A549 (cell line): ENCODE results near the gene SRPK2. TPM values are rescaled to one million over a fixed set of nuclear protein-coding genes. Genes with fewer than 3 reads are reported as not detected.

ENCODE experiments used
- ATAC-seq, 2 experiments: fragments of 200-7000 bp in 1 of 2; fragments of >200 bp in 1 of 2; cut with Nextera tagmentation in 1 of 2; cut with Tn5 transposase in 1 of 2; 3 replicates each; pipeline versions ENCODE4 v1.8.0 to v1.9.1; 2018 to 2020; ENCODE audit warnings: mild to moderate bottlenecking in 1 of 2, moderate library complexity in 1 of 2
- CTCF ChIA-PET: fragments of 300-600 bp; sonication (Branson Sonifier 250); formaldehyde crosslinking; extraction: SDS; loops from one replicate; lab custom pipeline; 2021; ENCODE audit warnings: antibody characterized with exemption, inconsistent platforms; lab: Yijun Ruan, JAX
- POLR2A ChIA-PET: fragments of 350-600 bp; formaldehyde crosslinking; extraction: SDS; loops from one replicate; lab custom pipeline; 2021; ENCODE audit warnings: antibody characterized with exemption, inconsistent platforms; lab: Yijun Ruan, JAX
- DNase-seq, 2 experiments: peaks; one replicate each; pipeline versions ENCODE4 v3.0.0 to v3.0.0-alpha.2; 2011 to 2016; ENCODE audit warnings: low read depth in 1 of 2, low spot score in 1 of 2
- FAIRE-seq: peaks from 2 replicates; lab custom pipeline; 2011; peaks lifted over from hg19 to GRCh38; lab: Jason Lieb, UNC
- H3K27ac ChIP-seq, 2 experiments: fragments of >200 bp; sonication (Bioruptor Twin); formaldehyde crosslinking; 3 replicates each; pipeline ENCODE4 v1.5.1; 2016 to 2017
- H3K4me1 ChIP-seq: fragments of >200 bp; sonication (Bioruptor Twin); formaldehyde crosslinking; 3 replicates; pipeline ENCODE4 v1.6.1; 2016
- H3K4me2 ChIP-seq: fragments of >200 bp; sonication (Bioruptor Twin); formaldehyde crosslinking; 3 replicates; pipeline ENCODE4 v1.6.1; 2016
- H3K4me3 ChIP-seq: fragments of >200 bp; sonication (Bioruptor Twin); formaldehyde crosslinking; 3 replicates; pipeline ENCODE4 v1.5.1; 2016
- H3K9me3 ChIP-seq: fragments of >200 bp; sonication (Bioruptor Twin); formaldehyde crosslinking; 3 replicates; pipeline ENCODE4 v1.6.1; 2016
- EHMT2 ChIP-seq: fragments of 200-600 bp; sonication (generic); IDR thresholded peaks from 2 replicates; pipeline ENCODE4 v1.6.1; 2016; ENCODE audit warnings: antibody characterized with exemption, low read depth, mild to moderate bottlenecking, moderate library complexity
- FOSL2 ChIP-seq, 2 experiments: fragments of 450-650 bp in 1 of 2; fragments of >200 bp in 1 of 2; sonication (Bioruptor Twin) in 1 of 2; formaldehyde crosslinking; IDR thresholded peaks; 2 replicates each; pipeline versions ENCODE4 v1.5.0 to v1.6.1; 2016 to 2020; ENCODE audit warnings: mild to moderate bottlenecking in 1 of 2, moderate library complexity in 1 of 2
- JUNB ChIP-seq: fragments of >200 bp; sonication (Bioruptor Twin); formaldehyde crosslinking; IDR thresholded peaks from 2 replicates; pipeline ENCODE4 v1.6.1; 2016
- KDM1A ChIP-seq: fragments of 200-600 bp; sonication (generic); IDR thresholded peaks from 2 replicates; pipeline ENCODE4 v1.6.1; 2016; ENCODE audit warnings: low read depth, mild to moderate bottlenecking
- MAFK ChIP-seq: fragments of 450-650 bp; IDR thresholded peaks from 2 replicates; pipeline ENCODE4 v1.6.1; 2014; ENCODE audit not compliant: partially characterized antibody
- MAZ ChIP-seq: fragments of 150-350 bp; IDR thresholded peaks from 2 replicates; pipeline ENCODE4 v1.6.1; 2014; ENCODE audit warnings: antibody characterized with exemption, low read depth, low read length, borderline replicate concordance
- NFE2L2 ChIP-seq: fragments of 150-350 bp; conservative IDR thresholded peaks from 2 replicates; pipeline ENCODE4 v1.6.1; 2014; ENCODE audit warnings: low read length
- RARB ChIP-seq: fragments of 250-450 bp; sonication (Bioruptor Pico); IDR thresholded peaks from 2 replicates; pipeline ENCODE4 v1.8.0; 2021; ENCODE audit warnings: mild to moderate bottlenecking, moderate library complexity
- RCOR1 ChIP-seq: fragments of 150-350 bp; IDR thresholded peaks from 2 replicates; pipeline ENCODE4 v1.6.1; 2014; ENCODE audit warnings: antibody characterized with exemption, low read length, low read depth
- RFX5 ChIP-seq: fragments of 450-650 bp; IDR thresholded peaks from 2 replicates; pipeline ENCODE4 v1.7.1; 2014; ENCODE audit warnings: antibody characterized with exemption, mild to moderate bottlenecking, moderate library complexity
- RNF2 ChIP-seq: fragments of 200-600 bp; sonication (generic); IDR thresholded peaks from 2 replicates; pipeline ENCODE4 v1.6.1; 2016; ENCODE audit warnings: low read depth, mild to moderate bottlenecking, antibody characterized with exemption, moderate library complexity, borderline replicate concordance
- SMC3 ChIP-seq: fragments of >200 bp; sonication (Bioruptor Twin); formaldehyde crosslinking; IDR thresholded peaks from 3 replicates; pipeline ENCODE4 v1.6.1; 2018; ENCODE audit warnings: inconsistent platforms
- TFCP2L1 ChIP-seq: fragments of 250-450 bp; sonication (Bioruptor Pico); IDR thresholded peaks from 2 replicates; pipeline ENCODE4 v1.5.0; 2021; ENCODE audit warnings: mild to moderate bottlenecking
- TP53 ChIP-seq: fragments of 250-450 bp; sonication (Bioruptor Pico); IDR thresholded peaks from 2 replicates; pipeline ENCODE4 v1.5.0; 2021; ENCODE audit warnings: mild to moderate bottlenecking, moderate library complexity
- ZC3H11A ChIP-seq: fragments of 450-650 bp; IDR thresholded peaks from 2 replicates; pipeline ENCODE4 v1.6.1; 2014; ENCODE audit warnings: antibody characterized with exemption, mild to moderate bottlenecking
- ZFP36 ChIP-seq: fragments of 450-650 bp; IDR thresholded peaks from 2 replicates; pipeline ENCODE4 v1.6.1; 2014; ENCODE audit warnings: borderline replicate concordance; ENCODE audit not compliant: partially characterized antibody
- WGBS: methylation state at CpG from one replicate; pipeline ENCODE4 v1.1.6; 2017; ENCODE audit errors: missing lambda C conversion rate; 5-methylcytosine and 5-hydroxymethylcytosine counted together
- polyA plus RNA-seq, 4 experiments: library from polyadenylated mRNA; depleted of rRNA in 3 of 4; stranded (reverse); fragments of >200 nt; fragmentation: RNase III in 1 of 4; extraction: RNeasy Plus Mini Kit Qiagen cat#74134 plus additional on column Dnase treatment in 1 of 4; gene quantifications; 2 replicates in 3 of 4; 3 replicates in 1 of 4; pipeline ENCODE4 v1.2.3, GENCODE V29; 2011 to 2017
- TF ChIP-seq, protein P1 (sequence below): IDR thresholded peaks from 2 replicates; pipeline ENCODE4 v1.6.1; 2012
- TF ChIP-seq, protein P2 (sequence below): fragments of 250-450 bp; sonication (Bioruptor Pico); IDR thresholded peaks from 2 replicates; pipeline ENCODE4 v1.5.0; 2020; ENCODE audit warnings: low read depth, mild to moderate bottlenecking, moderate library complexity
- TF ChIP-seq, protein P3 (sequence below): fragments of 200-600 bp; sonication (generic); IDR thresholded peaks from 2 replicates; pipeline ENCODE4 v1.6.1; 2016; ENCODE audit warnings: antibody characterized with exemption, mild to moderate bottlenecking, moderate library complexity

SRPK2 gene
- polyA plus RNA-seq, 2 of the 4 experiments (the other 2 are of a cell fraction), result 23.0 to 30.9 TPM

DNA sequence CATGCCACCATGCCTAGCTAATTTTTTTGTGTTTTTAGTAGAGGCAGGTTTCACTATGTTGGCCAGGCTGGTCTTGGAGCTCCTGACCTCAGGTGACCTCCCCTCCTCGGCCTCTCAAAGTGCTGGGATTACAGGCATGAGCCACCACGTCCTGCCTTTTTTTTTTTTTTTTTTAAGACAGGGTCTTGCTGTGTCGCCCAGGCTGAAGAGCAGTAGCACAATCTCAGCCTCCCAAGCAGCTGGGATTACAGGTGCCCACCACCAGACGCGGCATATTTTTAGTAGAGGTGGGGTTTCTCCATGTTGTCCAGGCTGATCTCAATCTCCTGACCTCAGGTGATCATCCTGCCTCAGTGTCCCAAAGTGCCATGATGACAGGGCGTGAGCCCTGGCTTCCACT lies 14.4 kb upstream of the SRPK2 start:
- CTCF ChIA-PET, result interaction anchor here (0.6 to 3.9 kb wide), 6 partner anchors 11 to 52 kb away, joined by 3 to 22 read pairs (median 4); no protein-coding TSS in a partner anchor
- Histone ChIP-seq H3K9me3 (no peaks in the 10 kb centered on the region), H3K4me1 (peaks cover 14% of the 10 kb centered on the region), H3K4me2 (no peak overlapping the region), H3K27ac (peak overlapping the region; percentile 65 to 80; a peak in 5 of 6 replicates), H3K4me3 (no peak overlapping the region)
- TF ChIP-seq, protein P1, sequence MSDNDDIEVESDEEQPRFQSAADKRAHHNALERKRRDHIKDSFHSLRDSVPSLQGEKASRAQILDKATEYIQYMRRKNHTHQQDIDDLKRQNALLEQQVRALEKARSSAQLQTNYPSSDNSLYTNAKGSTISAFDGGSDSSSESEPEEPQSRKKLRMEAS, result no peak
- TF ChIP-seq SMC3 (no peak), MAZ (no peak), TFCP2L1 (CRISPR knock-in tag) (no peak), KDM1A (no peak), RCOR1 (no peak), ZFP36 (no peak), RARB (CRISPR knock-in tag) (no peak), ZC3H11A (no peak), JUNB (no peak), RFX5 (no peak), EHMT2 (no peak)
- TF ChIP-seq, protein P2, sequence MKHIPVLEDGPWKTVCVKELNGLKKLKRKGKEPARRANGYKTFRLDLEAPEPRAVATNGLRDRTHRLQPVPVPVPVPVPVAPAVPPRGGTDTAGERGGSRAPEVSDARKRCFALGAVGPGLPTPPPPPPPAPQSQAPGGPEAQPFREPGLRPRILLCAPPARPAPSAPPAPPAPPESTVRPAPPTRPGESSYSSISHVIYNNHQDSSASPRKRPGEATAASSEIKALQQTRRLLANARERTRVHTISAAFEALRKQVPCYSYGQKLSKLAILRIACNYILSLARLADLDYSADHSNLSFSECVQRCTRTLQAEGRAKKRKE (CRISPR knock-in tag), result no peak
- TF ChIP-seq, protein P3, sequence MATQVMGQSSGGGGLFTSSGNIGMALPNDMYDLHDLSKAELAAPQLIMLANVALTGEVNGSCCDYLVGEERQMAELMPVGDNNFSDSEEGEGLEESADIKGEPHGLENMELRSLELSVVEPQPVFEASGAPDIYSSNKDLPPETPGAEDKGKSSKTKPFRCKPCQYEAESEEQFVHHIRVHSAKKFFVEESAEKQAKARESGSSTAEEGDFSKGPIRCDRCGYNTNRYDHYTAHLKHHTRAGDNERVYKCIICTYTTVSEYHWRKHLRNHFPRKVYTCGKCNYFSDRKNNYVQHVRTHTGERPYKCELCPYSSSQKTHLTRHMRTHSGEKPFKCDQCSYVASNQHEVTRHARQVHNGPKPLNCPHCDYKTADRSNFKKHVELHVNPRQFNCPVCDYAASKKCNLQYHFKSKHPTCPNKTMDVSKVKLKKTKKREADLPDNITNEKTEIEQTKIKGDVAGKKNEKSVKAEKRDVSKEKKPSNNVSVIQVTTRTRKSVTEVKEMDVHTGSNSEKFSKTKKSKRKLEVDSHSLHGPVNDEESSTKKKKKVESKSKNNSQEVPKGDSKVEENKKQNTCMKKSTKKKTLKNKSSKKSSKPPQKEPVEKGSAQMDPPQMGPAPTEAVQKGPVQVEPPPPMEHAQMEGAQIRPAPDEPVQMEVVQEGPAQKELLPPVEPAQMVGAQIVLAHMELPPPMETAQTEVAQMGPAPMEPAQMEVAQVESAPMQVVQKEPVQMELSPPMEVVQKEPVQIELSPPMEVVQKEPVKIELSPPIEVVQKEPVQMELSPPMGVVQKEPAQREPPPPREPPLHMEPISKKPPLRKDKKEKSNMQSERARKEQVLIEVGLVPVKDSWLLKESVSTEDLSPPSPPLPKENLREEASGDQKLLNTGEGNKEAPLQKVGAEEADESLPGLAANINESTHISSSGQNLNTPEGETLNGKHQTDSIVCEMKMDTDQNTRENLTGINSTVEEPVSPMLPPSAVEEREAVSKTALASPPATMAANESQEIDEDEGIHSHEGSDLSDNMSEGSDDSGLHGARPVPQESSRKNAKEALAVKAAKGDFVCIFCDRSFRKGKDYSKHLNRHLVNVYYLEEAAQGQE, result no peak
- DNase-seq (no peak), ATAC-seq (no peak), FAIRE-seq (no peak)
- POLR2A ChIA-PET, result no interaction called here
- 88% methylated on average over 6 of the region's 6 CpGs for WGBS

DNA sequence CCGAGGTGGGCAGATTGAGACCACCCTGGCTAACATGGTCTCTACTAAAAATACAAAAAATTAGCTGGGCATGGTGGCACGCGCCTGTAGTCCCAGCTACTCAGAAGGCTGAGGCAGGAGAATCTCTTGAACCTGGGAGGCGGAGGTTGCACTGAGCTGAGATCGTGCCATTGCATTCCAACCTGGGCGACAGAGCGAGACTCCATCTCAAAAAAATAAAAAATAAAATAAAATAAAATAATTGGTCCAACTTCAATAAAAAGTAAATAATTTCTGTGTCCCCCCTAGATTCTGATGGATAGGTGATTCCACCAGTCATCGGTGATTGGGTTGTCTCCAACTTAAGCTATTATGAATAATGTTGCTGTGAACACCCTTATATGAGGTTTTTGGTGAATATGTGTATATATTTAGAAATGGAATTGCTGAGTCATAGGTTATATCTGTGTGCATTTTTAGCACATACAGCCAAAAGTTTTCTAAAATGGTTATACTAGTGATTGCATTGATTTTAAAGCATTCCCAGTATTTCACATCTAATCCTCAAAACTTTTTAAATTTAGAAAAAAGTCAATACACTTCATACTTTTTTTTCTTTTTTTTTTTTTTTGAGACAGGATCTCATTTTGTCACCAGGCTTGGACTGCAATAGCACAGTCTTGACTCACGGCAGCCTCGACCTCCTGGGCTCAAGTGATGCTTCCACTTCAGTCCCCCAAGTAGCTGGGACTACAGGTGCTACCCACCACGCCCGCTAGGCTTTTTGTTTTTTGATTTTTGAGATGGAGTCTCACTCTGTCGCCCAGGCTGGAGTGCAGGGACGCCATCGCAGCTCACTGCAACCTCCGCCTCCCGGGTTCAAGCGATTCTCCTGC lies 13.7 kb upstream of the SRPK2 start:
- ATAC-seq (no peak; a peak in 1 of 6 replicates), FAIRE-seq (no peak), DNase-seq (peak in 1 of 2 experiments; percentile 21)
- WGBS, result 92% methylated on average over 18 of the region's 18 CpGs
- no peak overlapping the region for H3K4me3 ChIP-seq
- H3K4me1 ChIP-seq, result peaks cover 14% of the 10 kb centered on the region
- H3K4me2 ChIP-seq, result peak overlapping the region; percentile 55; the same call in 2 of the 3 replicates
- POLR2A ChIA-PET, result interaction anchor here (0.8 to 1.0 kb wide), 2 partner anchors 13 to 179 kb away, joined by 3 to 4 read pairs; partner anchors contain the start of genes EFCAB10 and SRPK2
- CTCF ChIA-PET, result interaction anchor here (0.6 to 4.8 kb wide), 21 partner anchors 11 to 469 kb away, joined by 3 to 42 read pairs (median 3); no protein-coding TSS in a partner anchor
- TF ChIP-seq FOSL2 (IDR thresholded peaks at IDR 0.05) (no peak), FOSL2 (CRISPR knock-in tag; IDR thresholded peaks at IDR 0.05) (peak; percentile 39; the same call in 1 of the 2 replicates), RNF2 (no peak), TP53 (CRISPR knock-in tag) (no peak), MAFK (peak; percentile 95), NFE2L2 (peak; percentile 83)
- H3K27ac ChIP-seq, result peak overlapping the region; percentile 65 to 80
- no peaks in the 10 kb centered on the region for H3K9me3 ChIP-seq
